Measurements from ENCODE around the gene NDUFS2.

DNA sequence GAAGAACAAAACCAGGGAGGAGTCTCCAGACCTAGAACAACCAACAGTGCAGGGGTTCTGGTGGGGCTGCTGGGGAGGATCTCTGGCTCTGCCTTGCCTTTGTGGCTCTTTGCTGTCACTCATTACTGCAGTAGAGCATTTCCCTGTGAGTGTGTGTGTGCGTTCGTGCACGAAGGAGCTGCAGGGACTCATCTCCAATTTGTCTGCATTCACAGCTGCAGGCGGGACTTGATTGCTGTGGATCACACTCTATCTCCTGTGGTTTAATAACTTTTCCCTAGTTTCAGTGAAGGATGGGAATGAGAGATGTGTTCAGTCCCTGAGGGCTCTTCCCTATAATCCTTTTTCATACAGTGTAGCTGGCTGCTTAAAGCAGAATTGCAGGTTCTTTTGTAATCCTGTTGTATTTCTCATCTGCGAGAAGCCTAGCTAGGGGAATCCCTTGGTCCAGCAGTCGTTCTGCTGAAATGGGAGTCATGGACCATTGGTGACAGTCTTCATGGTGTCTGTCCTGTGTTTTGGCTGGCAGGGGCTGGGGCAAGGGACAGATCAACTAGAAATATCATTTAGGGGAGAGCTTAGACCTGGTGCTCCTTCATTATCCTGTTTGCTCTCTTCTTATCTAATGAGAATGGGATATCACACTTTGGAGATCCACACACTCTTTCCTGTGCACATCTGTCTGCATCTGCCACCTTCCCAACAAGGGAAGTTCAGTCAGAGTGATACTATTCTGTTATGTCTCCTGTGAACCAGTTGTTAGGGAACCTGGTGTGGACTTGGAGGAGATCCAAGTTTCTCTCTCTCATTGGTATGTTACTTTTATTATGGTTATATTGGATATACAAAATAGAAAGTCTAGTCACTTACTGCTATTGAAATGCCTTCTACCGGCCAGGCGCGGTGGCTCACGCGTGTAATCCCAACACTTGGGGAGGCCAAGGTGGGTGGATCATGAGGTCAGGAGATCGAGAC lies 59.4 kb downstream of the NDUFS2 start:
- no peak for TF ChIP-seq POLR2A (IDR thresholded peaks at IDR 0.05)
- TF ChIP-seq, protein P1, sequence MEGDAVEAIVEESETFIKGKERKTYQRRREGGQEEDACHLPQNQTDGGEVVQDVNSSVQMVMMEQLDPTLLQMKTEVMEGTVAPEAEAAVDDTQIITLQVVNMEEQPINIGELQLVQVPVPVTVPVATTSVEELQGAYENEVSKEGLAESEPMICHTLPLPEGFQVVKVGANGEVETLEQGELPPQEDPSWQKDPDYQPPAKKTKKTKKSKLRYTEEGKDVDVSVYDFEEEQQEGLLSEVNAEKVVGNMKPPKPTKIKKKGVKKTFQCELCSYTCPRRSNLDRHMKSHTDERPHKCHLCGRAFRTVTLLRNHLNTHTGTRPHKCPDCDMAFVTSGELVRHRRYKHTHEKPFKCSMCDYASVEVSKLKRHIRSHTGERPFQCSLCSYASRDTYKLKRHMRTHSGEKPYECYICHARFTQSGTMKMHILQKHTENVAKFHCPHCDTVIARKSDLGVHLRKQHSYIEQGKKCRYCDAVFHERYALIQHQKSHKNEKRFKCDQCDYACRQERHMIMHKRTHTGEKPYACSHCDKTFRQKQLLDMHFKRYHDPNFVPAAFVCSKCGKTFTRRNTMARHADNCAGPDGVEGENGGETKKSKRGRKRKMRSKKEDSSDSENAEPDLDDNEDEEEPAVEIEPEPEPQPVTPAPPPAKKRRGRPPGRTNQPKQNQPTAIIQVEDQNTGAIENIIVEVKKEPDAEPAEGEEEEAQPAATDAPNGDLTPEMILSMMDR (IDR thresholded peaks at IDR 0.05): no peak
- no peak for TF ChIP-seq EP300 (IDR thresholded peaks at IDR 0.05)
